K562 (cell line): Measurements from ENCODE around the gene IL10. TPM values are rescaled to one million over a fixed set of nuclear protein-coding genes. Genes with fewer than 3 reads are reported as not detected.

Source experiments
- ILK ChIP-seq: fragments of 450-650 bp; IDR thresholded peaks from 2 replicates; pipeline ENCODE4 v1.6.1; 2016; ENCODE audit warnings: missing genetic modification characterization, low read depth, mild to moderate bottlenecking, missing compliant biosample characterization, moderate library complexity, borderline replicate concordance
- MGA ChIP-seq: fragments of 450-650 bp; IDR thresholded peaks from 2 replicates; pipeline ENCODE4 v1.6.1; 2016; ENCODE audit warnings: mild to moderate bottlenecking, moderate library complexity
- PBX2 ChIP-seq, 2 experiments: IDR thresholded peaks in 1 of 2; conservative IDR thresholded peaks in 1 of 2; 2 replicates each; pipeline ENCODE4 v1.6.1; 2016; ENCODE audit warnings: low read depth in 2 of 2, mild to moderate bottlenecking in 1 of 2, missing compliant biosample characterization in 1 of 2, missing genetic modification characterization in 1 of 2, moderate library complexity in 1 of 2
- PRDM10 ChIP-seq: fragments of 450-650 bp; IDR thresholded peaks from 2 replicates; pipeline ENCODE4 v1.6.1; 2018; ENCODE audit not compliant: partially characterized antibody
- polyA plus RNA-seq, 8 experiments: library from polyadenylated mRNA; depleted of rRNA in 4 of 8; stranded (reverse) in 5 of 8; unstranded in 3 of 8; fragments of >200 nt; fragmentation: Nextera tagmentation in 2 of 8; fragmentation: Illumina TruSeq in 1 of 8; extraction: Ambion mirVana in 2 of 8; extraction: Trizol in 1 of 8; gene quantifications; 2 replicates each; pipeline versions ENCODE4 v1.2.1 to v1.2.3, GENCODE V29; 2011 to 2014; ENCODE audit warnings: inconsistent platforms in 1 of 8, missing spikeins in 1 of 8
- total RNA-seq, 7 experiments: library from RNA; depleted of rRNA in 6 of 7; stranded (reverse); fragments of >200 nt in 6 of 7; fragmentation: Illumina TruSeq in 2 of 7; extraction: Trizol in 2 of 7; gene quantifications; 2 replicates each; pipeline versions ENCODE4 v1.2.1 to v1.2.3, GENCODE V29; 2011 to 2021; ENCODE audit warnings: low replicate concordance in 1 of 7

IL10 gene
- total and polyA plus RNA-seq, 9 of the 15 experiments (the other 6 are each of a cell fraction or from before 2014, with no cell fraction given) = 0.29 TPM; not detected in 8

GRCh38 chr1:206735553-206736031 lies 36.7 kb downstream of the IL10 start (continued):
- TF ChIP-seq MGA = no peak
- TF ChIP-seq PBX2 (CRISPR knock-in tag; IDR thresholded peaks at IDR 0.05; ENCODE audit: low read depth) = no peak
- TF ChIP-seq PBX2 (tag; conservative IDR thresholded peaks at IDR 0.05; ENCODE audit: low read depth) = no peak
- TF ChIP-seq PRDM10 = no peak
- no peak for TF ChIP-seq ILK (tag)
